HG02759 (cell line): Measurements from ENCODE around the gene C1S.
"Not testable (repeated sequence)": the region's sequence is repeated elsewhere in the genome, so short reads cannot be mapped to it uniquely, and the experiment has no call there.

Experiments used
- ATAC-seq: cut with Tn5 transposase; IDR thresholded peaks from one replicate; pipeline ENCODE4 v1.9.1; 2021; ENCODE audit warnings: mild to moderate bottlenecking, moderate library complexity; ENCODE audit not compliant: unreplicated experiment

The C1S gene

GRCh38 chr12:7046383-7047105 is 14.0 kb upstream of the C1S start:
- no peak for ATAC-seq

- no peak for ATAC-seq
Measured at GRCh38 chr12:7047306-7047705, 13.2 kb upstream of the C1S start.

- ATAC-seq, result not testable (repeated sequence)
Measured at GRCh38 chr12:7049445-7049951, 11.0 kb upstream of the C1S start.

GRCh38 chr12:7049973-7050372 is 10.5 kb upstream of the C1S start:
- ATAC-seq, result not testable (repeated sequence)

- no peak for ATAC-seq
Measured at GRCh38 chr12:7054925-7055324, 5.6 kb upstream of the C1S start.

- ATAC-seq, result not testable (repeated sequence)
Measured at GRCh38 chr12:7055736-7056135, 4.8 kb upstream of the C1S start.

- ATAC-seq, result no peak
Measured at GRCh38 chr12:7058163-7058845, 2.2 kb upstream of the C1S start.

GRCh38 chr12:7058850-7059395 is 1.6 kb upstream of the C1S start:
- ATAC-seq, result no peak

- ATAC-seq, result no peak
Measured at GRCh38 chr12:7059780-7060179, 738 bp upstream of the C1S start.

GRCh38 chr12:7061138-7061537 is 620 bp downstream of the C1S start:
- ATAC-seq, result no peak

- no peak for ATAC-seq
Measured at GRCh38 chr12:7061596-7061995, 1.1 kb downstream of the C1S start.

- ATAC-seq, result no peak
Measured at GRCh38 chr12:7064516-7064915, 4.0 kb downstream of the C1S start.

GRCh38 chr12:7065073-7065623 is 4.6 kb downstream of the C1S start:
- ATAC-seq, result no peak

GRCh38 chr12:7066596-7066995 is 6.1 kb downstream of the C1S start:
- no peak for ATAC-seq

- no peak for ATAC-seq
Measured at GRCh38 chr12:7067096-7067495, 6.6 kb downstream of the C1S start.

GRCh38 chr12:7068240-7068993 is 7.9 kb downstream of the C1S start:
- no peak for ATAC-seq

GRCh38 chr12:7068994-7069346 is 8.5 kb downstream of the C1S start:
- ATAC-seq, result no peak

GRCh38 chr12:7069386-7069785 is 8.9 kb downstream of the C1S start:
- no peak for ATAC-seq

- ATAC-seq, result no peak
Measured at GRCh38 chr12:7072035-7072434, 11.5 kb downstream of the C1S start.

GRCh38 chr12:7072554-7072953 is 12.0 kb downstream of the C1S start:
- ATAC-seq, result no peak

- no peak for ATAC-seq
Measured at GRCh38 chr12:7073946-7074345, 13.4 kb downstream of the C1S start.
